PC-9 (cell line): ENCODE measurements around the gene CEACAM21.

Experiments
- EZH2 ChIP-seq: fragments of 200-600 bp; sonication (generic); IDR thresholded peaks from 2 replicates; pipeline ENCODE4 v1.8.0; 2017; ENCODE audit warnings: antibody characterized with exemption, low read depth
- TF ChIP-seq, protein P1 (sequence below): fragments of 200-600 bp; sonication (generic); conservative IDR thresholded peaks from 2 replicates; pipeline ENCODE4 v1.6.1; 2017; ENCODE audit warnings: mixed run types, antibody characterized with exemption, mild to moderate bottlenecking, moderate library complexity

DNA sequence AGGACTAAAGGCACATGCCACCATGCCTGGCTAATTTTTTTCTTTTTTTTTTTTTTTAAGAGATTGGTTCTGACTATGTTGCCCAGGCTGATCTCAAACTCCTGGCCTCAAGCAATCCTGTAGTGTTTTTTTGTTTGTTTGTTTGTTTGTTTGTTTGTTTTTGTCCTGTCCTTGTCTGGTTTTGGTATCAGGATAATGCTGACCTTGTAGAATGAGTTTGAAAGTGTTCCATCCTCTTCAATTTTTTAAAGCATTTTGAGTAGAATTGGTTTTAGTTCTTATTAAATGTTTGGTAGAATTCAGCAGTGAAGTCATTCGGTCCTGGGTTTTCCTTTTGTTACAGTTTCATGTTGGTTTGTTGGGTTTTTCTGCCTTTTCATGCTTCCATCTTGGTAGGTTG lies 31.7 kb downstream of the CEACAM21 start:
- TF ChIP-seq, protein P1, sequence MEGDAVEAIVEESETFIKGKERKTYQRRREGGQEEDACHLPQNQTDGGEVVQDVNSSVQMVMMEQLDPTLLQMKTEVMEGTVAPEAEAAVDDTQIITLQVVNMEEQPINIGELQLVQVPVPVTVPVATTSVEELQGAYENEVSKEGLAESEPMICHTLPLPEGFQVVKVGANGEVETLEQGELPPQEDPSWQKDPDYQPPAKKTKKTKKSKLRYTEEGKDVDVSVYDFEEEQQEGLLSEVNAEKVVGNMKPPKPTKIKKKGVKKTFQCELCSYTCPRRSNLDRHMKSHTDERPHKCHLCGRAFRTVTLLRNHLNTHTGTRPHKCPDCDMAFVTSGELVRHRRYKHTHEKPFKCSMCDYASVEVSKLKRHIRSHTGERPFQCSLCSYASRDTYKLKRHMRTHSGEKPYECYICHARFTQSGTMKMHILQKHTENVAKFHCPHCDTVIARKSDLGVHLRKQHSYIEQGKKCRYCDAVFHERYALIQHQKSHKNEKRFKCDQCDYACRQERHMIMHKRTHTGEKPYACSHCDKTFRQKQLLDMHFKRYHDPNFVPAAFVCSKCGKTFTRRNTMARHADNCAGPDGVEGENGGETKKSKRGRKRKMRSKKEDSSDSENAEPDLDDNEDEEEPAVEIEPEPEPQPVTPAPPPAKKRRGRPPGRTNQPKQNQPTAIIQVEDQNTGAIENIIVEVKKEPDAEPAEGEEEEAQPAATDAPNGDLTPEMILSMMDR: no peak
- no peak for TF ChIP-seq EZH2
